Measurements from ENCODE around the gene GATAD1. TPM values are rescaled to one million over a fixed set of nuclear protein-coding genes. Genes with fewer than 3 reads are reported as not detected.

Gene GATAD1
- total and polyA plus RNA-seq, 2 of the 4 experiments (the other 2 are of a cell fraction): 9.3 to 15.2 TPM

DNA sequence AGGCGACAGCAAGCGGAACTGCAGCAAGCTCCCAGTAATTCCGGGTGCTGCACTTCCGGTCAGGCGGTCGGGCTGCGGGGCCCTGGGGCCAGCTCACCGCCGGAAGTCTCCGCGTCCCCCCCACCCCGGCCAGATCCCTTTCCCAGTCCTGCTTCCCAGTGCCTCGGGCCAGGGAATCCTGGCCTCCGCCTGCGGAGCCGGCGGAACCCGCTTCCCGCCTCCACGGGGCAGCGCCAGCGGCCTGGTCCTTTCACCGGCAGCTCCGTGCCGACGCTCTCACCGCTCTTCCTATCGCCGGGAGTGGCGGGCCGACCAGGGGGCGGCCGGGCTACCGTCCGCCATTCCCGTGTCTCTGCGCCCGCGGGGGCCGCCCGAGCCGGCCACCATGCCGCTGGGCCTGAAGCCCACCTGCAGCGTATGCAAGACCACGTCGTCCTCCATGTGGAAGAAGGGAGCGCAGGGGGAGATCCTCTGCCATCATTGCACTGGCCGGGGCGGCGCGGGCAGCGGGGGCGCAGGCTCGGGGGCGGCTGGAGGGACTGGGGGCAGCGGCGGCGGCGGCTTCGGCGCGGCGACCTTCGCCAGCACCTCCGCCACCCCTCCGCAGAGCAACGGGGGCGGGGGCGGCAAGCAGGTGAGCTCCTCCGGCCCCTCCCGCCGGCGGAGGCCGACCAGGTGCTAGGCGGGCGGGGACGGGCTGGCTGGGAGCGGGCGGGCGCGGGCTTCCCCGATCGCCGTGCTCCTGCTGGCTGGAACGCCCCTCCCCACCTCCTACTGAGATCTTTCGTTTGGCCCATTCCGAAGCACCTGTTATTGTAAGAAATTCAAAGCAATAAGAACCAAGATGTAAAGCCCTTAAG lies at the start of gene GATAD1 (continued):
- peak; percentile 81 for TF ChIP-seq USF2 (IDR thresholded peaks at IDR 0.05; ENCODE audit: low read depth, low read length)
- TF ChIP-seq RCOR1 (IDR thresholded peaks at IDR 0.05; ENCODE audit: insufficient replicate concordance, low read length): no peak
- TF ChIP-seq SMC3 (IDR thresholded peaks at IDR 0.05; ENCODE audit: low read depth, low read length): no peak
- TF ChIP-seq NFE2L2 (IDR thresholded peaks at IDR 0.05; ENCODE audit: low read depth, low read length): no peak
- no peak for TF ChIP-seq FOS (IDR thresholded peaks at IDR 0.05; ENCODE audit: low read depth, low read length)
